HG03095 (cell line): ENCODE data around the gene APOBEC3B.
"Not testable (repeated sequence)": the region's sequence is repeated elsewhere in the genome, so short reads cannot be mapped to it uniquely, and the experiment has no call there.

Experiments used
- ATAC-seq: cut with Tn5 transposase; IDR thresholded peaks from one replicate; pipeline ENCODE4 v1.9.1; 2021; ENCODE audit warnings: moderate library complexity; ENCODE audit not compliant: unreplicated experiment

APOBEC3B gene

DNA sequence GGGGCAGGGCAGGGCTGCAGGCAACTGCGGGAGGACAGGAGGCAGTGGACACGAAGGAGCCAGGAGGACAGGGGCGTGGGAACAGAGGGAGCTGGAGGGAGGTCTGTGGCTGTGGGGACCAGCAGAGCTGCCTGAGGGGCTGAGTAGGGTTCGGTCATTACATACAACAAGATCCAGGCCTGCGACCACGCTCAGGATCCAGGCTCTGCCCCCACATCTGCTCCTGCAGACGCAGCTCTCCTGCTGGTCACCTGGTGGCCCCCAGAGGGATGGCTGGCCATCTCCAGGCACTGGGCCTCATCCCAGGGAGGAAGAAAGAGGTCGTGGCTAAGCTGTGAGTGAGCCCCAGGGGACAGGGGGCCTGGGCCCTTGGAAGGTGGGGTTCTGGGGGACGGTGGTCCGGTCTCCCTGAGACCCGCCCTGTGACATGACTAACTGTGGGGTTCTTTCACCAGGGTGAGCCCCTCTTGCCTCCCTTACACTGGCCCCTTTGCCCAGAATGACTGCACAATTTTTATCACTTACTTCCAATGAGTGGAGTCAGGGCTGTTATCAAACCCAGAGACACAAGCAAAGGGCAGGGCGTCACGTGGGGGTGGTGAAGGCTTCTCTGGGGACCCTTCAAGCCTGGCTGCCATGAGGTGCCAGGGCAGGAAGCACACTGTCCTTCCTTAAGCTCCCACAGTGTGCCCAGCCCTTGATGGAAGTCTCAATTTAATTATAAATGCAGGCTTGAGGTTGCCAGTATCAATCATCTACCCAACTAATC is 31.4 kb upstream of the APOBEC3B start:
- no peak for ATAC-seq

DNA sequence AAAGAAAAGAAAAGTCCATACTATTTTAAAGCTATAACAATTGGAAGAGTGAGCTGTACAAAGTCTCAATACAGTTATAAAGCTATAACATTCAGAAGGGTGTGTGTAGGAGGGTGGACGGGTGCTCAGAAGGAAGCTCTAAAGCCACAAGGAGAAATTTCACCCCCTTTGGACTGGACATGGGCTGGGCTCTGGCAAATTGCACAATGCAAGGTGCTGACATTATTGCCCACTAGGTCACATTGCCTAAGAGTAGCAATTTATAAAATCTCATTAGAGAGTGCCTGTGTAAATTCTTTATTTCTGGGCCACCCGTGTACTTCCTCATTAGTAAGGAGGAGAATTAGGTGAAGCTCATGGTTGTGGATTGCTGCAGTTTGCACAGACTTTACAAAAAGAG is 30.4 kb upstream of the APOBEC3B start:
- no peak for ATAC-seq

DNA sequence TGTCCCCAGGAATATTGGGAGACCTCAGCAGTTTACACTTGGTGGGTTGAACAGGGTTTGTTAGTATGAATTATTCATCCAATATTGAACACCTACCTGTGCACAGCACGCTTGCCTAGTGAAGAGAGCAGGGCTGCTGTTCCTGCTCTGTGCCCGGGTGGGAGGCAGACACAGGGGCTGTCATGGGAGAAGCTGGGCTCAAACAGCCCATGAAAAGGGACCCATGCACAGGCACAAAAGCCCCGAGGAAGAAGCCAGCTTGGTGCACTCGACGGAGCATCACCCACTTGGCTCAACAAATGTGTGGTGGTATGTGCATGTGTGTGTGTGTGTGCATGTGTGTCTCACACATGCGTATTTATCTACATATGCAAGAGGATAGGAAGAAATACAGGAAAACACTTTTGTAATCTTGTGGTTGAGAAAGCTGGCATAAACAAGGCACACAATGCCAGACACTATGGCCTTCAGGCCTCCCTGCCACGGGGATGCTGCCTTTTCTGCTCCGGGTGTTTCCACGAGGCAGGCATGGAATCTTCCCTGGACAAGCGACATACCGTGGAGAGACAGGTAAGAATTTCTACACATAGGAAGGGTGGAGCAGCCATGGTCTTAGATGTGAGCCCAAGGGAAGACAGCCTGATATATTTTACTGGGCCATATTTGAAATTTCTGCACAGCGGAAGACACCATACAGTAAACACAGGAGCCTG is 29.7 kb upstream of the APOBEC3B start:
- no peak for ATAC-seq

DNA sequence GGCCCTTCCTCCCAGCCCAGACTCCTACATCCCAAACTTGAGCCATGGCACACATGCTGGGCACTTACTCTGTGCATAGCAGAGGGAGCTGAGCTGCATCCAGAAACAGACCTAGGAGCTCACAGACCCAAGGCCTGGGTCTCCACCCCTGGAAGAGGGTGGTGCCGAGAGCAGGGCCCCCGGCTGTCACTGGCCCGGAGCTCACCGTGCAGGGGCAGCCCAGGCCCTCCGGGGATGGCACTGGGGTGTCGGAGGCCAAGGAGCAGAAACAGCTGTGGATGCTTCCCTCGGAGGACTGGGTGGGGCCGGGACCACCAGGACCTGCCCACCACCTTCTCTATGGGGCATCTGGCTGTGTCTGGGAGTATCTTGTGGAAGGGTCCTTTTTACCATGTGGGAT is 29.1 kb upstream of the APOBEC3B start:
- no peak for ATAC-seq

DNA sequence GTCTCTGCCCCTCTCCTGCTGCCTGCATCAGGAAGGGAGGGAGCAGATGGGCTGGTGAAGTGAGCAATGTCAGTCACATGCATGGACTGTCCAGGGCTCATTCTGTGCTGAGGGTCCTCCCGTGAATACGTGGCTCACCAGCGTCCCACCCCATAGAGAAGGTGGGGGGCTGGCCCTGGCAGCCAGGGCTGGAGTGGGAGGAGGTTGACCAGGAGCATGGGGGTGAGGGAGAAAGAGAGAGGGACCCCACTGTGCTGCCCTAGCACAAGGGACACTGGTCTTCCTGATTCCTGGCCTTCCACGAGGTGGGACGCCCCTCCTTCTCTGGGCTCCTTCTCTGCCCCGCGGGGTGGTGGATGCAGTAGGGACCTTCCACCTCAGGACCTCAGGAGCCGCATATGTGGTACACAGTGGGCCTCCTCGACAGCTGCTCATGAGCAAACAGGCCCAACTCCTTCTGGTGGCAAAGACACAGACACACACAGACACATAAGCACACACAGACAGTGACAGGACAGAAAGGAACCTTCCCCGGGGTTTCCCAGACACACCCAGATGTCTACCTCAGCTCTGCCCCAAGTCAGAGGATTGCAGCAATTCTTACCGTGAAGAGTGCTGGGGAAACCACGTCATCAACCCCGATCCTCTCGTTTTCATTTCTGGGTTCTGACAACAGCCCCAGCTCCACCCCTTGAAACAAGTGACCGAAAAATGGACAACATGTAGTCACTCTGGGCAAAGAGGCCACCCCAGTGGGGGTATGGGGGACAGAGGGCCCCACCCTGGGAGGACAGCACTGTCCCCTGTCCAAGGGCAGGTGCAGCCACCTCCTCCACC is 28.4 kb upstream of the APOBEC3B start:
- peak; percentile 58 for ATAC-seq

DNA sequence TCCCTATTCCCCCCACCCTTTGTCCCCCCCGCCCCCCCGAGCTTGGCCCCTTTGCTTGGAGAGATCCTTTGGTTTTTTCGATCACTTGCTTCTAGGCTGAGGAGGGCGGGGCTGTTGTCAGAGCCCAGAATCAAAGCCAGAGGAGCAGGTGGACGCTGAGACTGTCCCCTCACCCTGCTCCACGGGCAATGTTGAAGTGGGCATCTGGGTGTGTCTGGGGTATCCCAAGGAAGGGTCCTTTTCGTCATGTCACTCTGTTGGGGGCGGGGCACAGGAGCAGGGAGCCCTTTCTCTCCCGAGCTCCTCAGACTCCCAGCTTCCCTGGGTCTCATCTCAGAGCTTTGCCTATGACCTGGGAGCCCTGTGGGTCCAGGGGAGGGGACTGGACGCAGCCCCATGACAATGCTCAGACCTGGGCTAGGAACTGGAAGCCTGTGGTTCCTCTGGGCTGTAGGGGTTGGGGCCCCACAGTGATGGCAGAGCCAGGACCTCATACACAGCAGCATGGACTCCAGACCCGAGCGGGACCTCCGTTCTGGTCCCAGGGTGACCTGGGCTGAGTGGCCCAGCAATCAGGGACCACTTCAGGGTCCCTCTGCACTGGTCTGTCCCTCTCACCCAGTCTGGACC is 27.6 kb upstream of the APOBEC3B start:
- no peak for ATAC-seq

DNA sequence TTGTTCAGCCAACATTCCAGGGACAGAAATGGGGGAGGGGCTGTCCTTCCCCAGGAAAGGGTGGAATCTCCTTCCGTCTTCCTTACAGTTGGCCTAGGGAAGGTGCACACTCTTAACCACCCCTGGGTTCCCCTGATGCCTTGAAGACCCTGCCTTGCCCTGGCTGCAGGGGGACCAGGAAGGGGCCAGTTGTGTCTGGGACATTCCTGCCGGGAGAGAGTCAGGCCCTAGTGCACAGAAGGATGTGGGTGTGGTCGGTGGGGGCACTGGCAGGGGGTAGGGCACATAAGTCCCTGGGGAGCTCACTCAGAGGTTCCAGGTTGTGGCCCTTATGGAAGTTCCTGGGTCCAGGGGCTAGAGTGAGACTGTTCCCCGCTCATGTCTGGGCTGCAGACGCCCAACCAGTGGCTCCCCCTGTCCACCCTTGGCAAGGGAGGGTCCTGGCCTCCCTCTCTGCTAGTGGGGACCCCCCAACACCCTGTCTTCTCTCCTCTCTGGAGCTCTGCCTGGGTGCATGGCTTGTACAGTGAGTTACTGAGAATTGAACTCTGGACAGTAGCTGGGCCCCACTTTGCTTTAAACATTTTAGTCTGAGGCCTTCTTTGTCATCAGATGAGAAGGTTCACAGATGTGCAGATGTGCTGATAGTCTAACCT is 26.8 kb upstream of the APOBEC3B start:
- ATAC-seq: no peak

DNA sequence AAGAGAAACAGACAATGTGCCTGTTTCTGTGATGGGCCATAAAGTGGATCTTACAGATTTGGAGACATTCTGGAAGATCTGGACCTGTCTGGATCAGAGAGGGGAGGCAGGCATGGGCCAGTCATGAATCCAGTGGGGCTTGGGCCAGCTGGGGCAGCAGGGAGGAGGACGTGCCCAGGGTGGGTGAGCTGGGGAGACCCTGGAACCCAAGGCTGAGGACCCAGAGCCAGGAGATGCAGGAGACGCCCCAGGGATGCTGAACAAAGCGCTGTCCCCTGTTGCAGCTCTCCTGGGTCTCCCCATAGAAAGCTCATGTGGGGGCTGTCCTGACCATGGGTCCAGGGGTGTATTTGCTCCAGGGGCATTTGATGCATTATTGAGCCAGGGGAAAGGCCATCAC is 26.2 kb upstream of the APOBEC3B start:
- ATAC-seq: no peak

DNA sequence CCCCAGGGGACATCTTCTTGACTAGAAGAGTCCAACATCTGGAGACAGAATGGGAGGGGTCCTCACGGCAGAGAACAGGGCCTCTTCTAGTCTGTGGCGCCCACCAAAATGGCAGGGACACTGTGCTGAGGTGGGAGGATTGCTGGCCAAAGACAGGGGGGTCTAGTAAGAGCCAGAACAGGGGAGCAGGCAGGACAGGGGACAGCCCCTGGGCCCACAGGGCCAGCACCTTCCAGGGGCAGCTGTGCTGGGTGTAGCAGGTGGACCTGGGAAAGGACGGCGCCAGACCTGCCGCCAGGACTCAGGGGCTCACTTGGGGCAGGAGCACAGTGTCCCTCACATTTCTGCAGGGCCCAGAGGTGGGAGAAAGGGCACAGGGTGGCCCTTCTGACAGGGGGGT is 25.6 kb upstream of the APOBEC3B start:
- ATAC-seq: no peak

DNA sequence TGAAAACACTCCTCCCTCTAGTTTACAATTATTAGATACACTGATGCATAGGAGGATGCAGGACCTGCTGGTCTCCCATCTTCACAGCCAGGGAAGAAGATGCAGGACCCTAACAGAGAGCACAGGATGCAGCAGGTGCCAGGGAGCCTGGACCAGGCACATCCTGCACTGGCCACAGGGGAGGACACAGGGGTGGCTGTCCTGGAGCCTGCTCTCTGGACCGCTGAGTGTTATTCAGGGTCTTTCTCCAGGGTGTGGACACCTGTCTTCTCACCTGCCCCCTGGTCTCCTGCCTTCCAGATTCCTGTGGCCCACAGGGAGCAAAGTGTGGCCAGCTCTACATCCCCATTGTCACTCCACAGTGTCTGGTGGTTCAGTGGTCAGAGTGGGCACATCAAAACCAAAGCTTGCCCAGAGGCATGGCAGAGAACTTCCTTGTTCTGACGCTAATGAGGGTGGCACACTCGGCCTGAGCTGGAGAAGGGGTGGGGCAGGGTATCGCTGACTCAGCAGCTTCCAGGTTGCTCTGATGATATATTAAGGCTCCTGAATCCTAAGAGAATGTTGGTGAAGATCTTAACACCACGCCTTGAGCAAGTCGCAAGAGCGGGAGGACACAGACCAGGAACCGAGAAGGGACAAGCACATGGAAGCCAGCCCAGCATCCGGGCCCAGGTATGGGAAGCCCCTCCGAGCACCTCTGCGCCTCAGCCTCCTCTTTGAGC is 24.9 kb upstream of the APOBEC3B start, which contains the start of gene APOBEC3A:
APOBEC3A (plus strand) TSS at position 564 of the 725 bp plus-strand sequence; CDS start at position 647, 83 bp downstream.
- no peak for ATAC-seq

DNA sequence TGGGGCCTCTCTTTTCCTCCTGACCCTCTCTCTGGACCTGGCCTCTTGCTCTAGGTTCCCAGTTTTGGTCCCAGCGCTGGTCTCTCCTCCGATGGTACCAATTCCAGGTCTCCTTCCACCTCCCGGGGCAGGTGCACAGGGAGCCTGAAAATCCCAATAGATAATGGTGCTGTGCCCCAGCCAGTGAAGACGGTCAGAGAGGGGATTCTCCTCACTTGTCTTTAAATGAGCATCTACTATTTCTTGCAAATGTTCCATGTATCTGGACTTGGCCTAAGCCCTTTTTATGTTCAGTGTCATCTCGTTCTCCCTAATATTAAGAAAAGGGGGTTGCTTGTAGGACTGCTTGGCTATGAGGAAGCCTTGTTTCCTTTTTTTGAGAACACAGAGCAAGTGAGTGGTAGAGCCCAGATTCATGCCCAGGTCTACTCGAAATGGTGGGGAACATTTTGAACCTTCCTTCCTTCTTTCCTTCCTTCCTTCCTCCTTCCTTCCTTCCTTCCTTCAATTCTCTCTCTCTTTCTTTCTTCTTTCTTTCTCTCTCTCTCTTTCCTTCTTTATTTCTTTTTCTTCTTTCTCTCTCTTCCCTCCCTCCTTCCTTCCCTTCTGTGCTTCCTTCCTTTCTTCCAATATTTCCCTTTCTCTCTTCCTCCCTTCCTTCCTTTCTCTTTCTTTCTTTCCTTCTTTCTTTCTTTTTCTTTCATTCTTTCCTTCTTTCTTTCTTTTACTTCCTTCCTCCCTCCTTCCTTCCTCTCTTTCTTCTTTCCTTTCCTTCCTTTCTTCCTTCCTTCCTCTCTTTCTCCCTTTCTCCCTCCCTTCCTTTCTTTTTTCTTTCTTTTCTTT is 24.1 kb upstream of the APOBEC3B start:
- ATAC-seq: no peak

DNA sequence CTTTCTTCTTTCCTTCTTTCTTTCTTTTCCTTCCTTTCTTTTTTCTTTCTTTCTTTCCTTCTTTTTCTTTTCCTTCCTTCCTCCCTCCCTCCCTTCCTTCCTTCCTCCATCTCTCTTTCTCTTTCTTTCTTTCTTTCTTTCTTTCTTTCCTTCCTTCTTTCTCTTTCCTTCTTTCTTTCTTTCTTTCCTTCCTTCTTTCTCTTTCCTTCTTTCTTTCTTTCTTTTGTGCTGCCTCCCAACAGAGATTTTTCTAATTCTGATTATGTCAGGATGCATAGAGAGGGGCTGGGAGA is 23.6 kb upstream of the APOBEC3B start:
- ATAC-seq: not testable (repeated sequence)

DNA sequence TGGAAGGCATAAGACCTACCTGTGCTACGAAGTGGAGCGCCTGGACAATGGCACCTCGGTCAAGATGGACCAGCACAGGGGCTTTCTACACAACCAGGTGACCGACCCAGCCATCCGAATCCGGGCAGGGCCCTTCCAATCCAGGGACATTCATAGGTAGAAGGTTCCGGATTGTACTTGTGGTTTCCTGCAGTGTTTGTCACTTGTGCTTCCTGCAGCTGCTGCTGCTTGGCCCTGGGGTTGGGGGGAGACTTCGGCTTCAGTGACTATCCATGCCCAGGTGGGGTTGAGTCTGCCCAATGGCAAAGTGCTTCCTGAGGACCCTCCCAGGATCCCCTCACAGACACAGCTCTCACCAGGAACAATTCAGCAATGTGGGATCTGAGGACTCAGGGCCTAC is 22.6 kb upstream of the APOBEC3B start:
- ATAC-seq: no peak

DNA sequence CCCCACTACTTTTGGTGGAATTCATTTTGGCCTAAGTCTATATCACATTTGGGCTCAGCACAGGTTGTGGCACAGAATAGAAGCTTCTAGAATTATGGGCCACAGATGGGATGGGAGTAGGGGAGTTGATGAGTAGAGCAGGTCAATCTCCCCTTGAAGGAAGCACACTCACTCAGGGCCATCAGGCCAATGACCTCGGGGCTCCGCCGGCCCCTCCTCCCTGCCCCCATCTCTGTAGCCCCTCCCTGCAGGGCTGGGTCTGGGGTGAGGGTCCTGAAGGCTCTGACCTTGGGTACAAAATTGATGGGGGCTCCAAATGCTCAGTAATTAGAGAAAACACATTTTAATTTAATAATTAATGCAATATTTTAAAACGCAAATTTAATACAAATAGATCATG is 21.5 kb upstream of the APOBEC3B start:
- not testable (repeated sequence) for ATAC-seq

DNA sequence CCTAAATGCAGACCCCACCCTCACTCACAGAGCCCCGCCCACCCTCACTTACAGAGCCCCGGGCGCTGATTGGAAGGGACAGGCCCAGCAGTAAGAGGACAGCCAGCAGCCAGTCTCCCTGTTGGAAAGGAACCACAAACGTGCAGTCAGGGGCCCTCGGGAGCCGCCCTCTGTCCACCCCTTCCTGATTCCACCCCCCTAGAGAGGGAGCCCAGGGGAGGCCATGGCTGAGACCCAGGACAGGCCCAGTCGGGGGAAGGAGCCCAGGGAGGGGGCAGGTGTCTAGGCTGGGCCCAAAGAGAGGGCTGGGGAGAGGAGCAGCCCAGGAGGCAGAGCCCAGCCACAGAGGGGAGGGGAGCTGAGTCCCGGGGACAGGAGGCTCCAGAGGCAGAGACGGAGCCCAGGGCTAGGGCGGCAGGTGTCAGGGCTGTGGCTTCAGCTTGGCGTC is 18.8 kb upstream of the APOBEC3B start:
- not testable (repeated sequence) for ATAC-seq

DNA sequence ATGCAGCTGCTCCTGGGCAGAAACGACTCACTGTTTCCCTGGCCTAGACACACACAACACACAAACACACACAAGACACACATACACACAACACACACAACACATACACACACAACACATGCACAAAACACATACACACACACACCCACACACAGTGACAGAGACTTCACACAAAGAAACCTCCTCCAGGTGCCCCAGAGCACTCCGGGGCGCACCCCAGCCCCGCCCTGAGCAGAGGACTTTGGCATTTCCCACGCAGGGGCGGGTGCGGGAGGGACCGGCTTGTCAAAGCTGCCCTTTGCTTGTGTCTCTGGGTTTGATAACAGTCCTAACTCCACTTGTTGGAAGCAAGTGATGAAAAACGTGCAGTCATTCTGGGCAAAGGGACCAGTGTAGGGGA is 18.3 kb upstream of the APOBEC3B start:
- ATAC-seq: no peak

DNA sequence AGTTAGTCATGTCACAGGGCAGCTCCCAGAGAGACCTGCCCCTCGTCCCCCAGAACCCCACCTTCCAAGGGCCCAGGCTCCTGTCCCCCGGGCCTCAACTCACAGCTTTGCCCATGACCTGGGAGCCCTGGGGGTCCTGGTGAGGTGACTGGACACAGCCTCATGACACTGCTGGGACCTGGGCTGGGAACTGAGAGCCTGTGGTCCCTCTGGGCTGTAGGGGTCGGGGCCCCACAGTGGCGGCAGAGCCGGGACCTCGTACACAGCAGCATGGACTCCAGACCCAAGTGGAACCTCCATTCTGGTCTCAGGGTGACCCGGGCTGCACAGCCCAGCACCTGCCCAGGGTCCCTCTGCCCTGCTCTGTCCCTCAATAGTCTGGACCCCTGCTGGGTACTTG is 17.8 kb upstream of the APOBEC3B start:
- no peak for ATAC-seq

DNA sequence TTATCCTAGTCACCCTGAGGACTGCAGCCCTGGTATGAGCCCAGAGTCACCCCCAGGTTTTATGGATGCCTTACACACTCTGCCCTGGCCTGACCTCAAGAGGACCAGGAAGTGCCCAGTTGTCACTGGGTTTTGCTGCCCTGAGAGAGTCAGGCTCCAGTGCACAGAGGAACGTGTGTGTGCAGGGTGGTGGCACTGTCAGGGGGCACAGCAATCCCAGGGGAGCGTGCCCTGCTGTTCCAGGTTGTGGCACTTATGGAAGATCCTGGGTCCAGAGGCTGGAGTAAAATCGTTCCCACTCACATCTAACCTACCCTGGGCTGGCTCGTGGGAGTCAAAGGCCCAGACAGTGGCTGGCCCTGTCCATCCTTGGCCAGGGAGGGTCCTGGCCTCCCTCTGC is 17.2 kb upstream of the APOBEC3B start:
- no peak for ATAC-seq
